Measurements from ENCODE around the gene CAST.

CAST gene

DNA sequence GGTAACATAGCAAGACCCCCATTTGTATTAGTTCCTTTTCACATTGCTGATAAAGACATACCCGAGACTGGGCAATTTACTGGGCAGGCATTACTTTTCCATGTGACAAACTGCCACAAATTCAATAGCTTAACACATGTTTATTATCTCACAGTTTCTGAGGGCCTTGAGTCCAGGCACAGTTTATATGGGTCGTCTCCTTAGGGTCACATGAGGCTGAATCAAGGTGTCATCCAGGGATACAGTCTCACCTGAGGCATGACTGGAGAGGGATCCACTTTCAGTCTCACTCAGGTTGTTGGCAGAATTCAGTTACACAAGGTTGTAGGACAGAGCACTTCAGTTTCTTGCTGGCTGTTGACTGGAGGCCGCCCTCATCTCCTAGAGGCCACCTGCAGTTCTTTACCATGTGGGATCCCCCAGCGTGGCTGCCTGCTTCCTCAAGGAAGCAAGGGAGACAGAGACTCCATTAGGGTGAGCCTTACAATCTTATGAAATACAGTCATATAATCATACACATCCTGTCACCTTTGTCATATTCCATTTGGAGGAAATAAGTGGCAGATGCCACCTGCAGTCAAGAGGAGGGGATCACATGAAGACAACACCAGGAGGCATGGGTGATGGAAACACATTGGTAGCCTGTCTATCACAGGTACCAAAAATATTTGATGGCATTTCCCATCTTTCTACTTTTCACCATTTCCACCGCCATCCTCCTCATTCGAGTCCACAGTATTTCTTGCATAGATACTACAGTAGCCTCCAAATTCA is 160.7 kb downstream of the CAST start:
- no peak for DNase-seq

DNA sequence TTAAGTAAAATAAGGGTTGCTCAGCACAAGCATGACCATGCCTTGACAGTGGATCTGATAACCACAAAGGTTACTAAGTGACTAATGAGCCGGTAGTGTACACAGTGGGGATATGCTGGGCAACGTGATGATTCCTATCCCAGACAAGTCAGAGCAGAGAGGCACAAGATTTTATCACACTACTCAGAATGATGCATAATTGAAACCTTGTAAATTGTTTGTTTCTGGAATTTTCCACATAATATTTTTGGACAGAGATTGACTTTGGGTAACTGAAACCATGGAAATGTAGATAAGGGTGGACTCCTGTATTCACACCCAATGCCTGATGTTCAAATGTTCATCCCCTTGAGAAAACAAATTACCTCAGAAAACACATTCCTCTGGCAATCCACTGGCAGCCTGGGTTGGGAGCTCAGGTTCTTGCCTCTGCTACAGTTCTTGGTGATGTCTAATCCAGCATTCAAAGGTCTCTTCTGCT is 161.8 kb downstream of the CAST start:
- peak; percentile 62 for DNase-seq
